Loucy (cell line): Measurements from ENCODE around the gene SORL1-AS1.

Experiments used
- H2AFZ ChIP-seq: fragments of 200-600 bp; sonication (generic); 2 replicates; pipeline ENCODE4 v1.6.0; 2016; ENCODE audit warnings: antibody characterized with exemption, mild to moderate bottlenecking, low read length, moderate library complexity
- H3F3A ChIP-seq: fragments of 200-600 bp; 2 replicates; pipeline ENCODE4 v1.6.0; 2016; ENCODE audit warnings: antibody characterized with exemption, low read depth, mild to moderate bottlenecking
- H3K27me3 ChIP-seq: fragments of 200-600 bp; sonication (generic); 2 replicates; pipeline ENCODE4 v1.6.1; 2014; ENCODE audit warnings: low read length, mild to moderate bottlenecking; ENCODE audit not compliant: insufficient read depth, poor library complexity, severe bottlenecking
- H3K36me3 ChIP-seq: fragments of 200-600 bp; sonication (generic); 2 replicates; pipeline ENCODE4 v1.6.1; 2016; ENCODE audit warnings: low read length; ENCODE audit not compliant: insufficient read depth
- H3K4me1 ChIP-seq: fragments of 200-600 bp; sonication (generic); 2 replicates; pipeline ENCODE4 v1.5.1; 2014; ENCODE audit warnings: low read length, mild to moderate bottlenecking; ENCODE audit not compliant: insufficient read depth, poor library complexity, severe bottlenecking
- H3K4me2 ChIP-seq: fragments of 200-600 bp; sonication (generic); 2 replicates; pipeline ENCODE4 v1.6.0; 2014; ENCODE audit warnings: antibody characterized with exemption, low read length, low read depth, mild to moderate bottlenecking; ENCODE audit not compliant: poor library complexity, severe bottlenecking
- H3K4me3 ChIP-seq: fragments of 200-600 bp; sonication (generic); 2 replicates; pipeline ENCODE4 v1.5.1; 2014; ENCODE audit warnings: low read length, mild to moderate bottlenecking, mixed read lengths; ENCODE audit not compliant: poor library complexity, severe bottlenecking
- H3K79me2 ChIP-seq: fragments of 200-600 bp; sonication (generic); 2 replicates; pipeline ENCODE4 v1.6.1; 2014; ENCODE audit warnings: low read length; ENCODE audit not compliant: insufficient read depth
- H3K9ac ChIP-seq: fragments of 200-600 bp; sonication (generic); 2 replicates; pipeline ENCODE4 v1.6.0; 2014; ENCODE audit warnings: mild to moderate bottlenecking, low read depth, low read length, moderate library complexity; ENCODE audit not compliant: poor library complexity, severe bottlenecking
- H3K9me2 ChIP-seq: fragments of 200-600 bp; sonication (generic); replicated peaks from 2 replicates; pipeline ENCODE4 v1.6.1; 2016; ENCODE audit warnings: low read depth, low read length, mixed read lengths
- H3K9me3 ChIP-seq: fragments of 200-600 bp; sonication (generic); 2 replicates; pipeline ENCODE4 v1.6.1; 2014; ENCODE audit warnings: mild to moderate bottlenecking, antibody characterized with exemption, low read length, low read depth; ENCODE audit not compliant: insufficient read depth
- H4K20me1 ChIP-seq: fragments of 200-600 bp; sonication (generic); 2 replicates; pipeline ENCODE4 v1.6.0; 2014; ENCODE audit warnings: antibody characterized with exemption, low read length, mild to moderate bottlenecking; ENCODE audit not compliant: insufficient read depth, poor library complexity, severe bottlenecking
- CTCF ChIP-seq: fragments of 200-600 bp; sonication (generic); conservative IDR thresholded peaks from 2 replicates; pipeline ENCODE4 v1.5.1; 2014; ENCODE audit warnings: mild to moderate bottlenecking, antibody characterized with exemption, low read length
- EZH2phosphoT487 ChIP-seq: fragments of 200-600 bp; IDR thresholded peaks from 2 replicates; pipeline ENCODE4 v1.6.1; 2018; ENCODE audit warnings: antibody characterized with exemption, mild to moderate bottlenecking, moderate library complexity, borderline replicate concordance

The SORL1-AS1 gene

DNA sequence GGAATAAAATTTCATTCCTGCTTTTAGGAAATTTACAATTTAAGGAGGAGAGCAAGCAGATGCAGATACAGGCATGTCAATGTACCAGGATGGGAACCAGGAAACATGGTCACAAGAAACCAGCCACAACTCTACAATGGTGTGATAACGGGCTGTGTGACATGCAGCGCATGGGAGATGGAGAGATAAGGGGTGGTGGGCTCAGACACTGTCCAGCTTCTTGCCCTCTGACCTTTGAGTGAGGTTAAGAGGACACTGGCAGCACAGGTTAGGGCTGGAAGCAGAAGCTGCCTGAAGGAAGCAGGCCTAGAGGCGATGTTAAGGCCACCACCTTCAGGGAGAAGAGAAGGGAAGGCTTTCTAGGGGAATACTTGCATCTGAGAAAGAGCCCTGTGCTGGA is 2.3 kb upstream of the SORL1-AS1 start:
- no peaks in the 10 kb centered on the region for H3K9me3 ChIP-seq
- H3K79me2 ChIP-seq, result peaks cover 79% of the 10 kb centered on the region
- H3K9ac ChIP-seq, result peak overlapping the region; percentile 76
- H3K27me3 ChIP-seq, result no peaks in the 10 kb centered on the region
- H2AFZ ChIP-seq, result no peak overlapping the region
- no peaks in the 10 kb centered on the region for H3K36me3 ChIP-seq
- peaks cover 25% of the 10 kb centered on the region for H4K20me1 ChIP-seq
- no peaks in the 10 kb centered on the region for H3F3A ChIP-seq
- H3K4me3 ChIP-seq, result peak overlapping the region; percentile 78
- TF ChIP-seq EZH2phosphoT487 (no peak), CTCF (no peak)
- peaks cover 86% of the 10 kb centered on the region for H3K4me1 ChIP-seq
- H3K4me2 ChIP-seq, result peak overlapping the region; percentile 87
- H3K9me2 ChIP-seq, result no peaks in the 10 kb centered on the region

DNA sequence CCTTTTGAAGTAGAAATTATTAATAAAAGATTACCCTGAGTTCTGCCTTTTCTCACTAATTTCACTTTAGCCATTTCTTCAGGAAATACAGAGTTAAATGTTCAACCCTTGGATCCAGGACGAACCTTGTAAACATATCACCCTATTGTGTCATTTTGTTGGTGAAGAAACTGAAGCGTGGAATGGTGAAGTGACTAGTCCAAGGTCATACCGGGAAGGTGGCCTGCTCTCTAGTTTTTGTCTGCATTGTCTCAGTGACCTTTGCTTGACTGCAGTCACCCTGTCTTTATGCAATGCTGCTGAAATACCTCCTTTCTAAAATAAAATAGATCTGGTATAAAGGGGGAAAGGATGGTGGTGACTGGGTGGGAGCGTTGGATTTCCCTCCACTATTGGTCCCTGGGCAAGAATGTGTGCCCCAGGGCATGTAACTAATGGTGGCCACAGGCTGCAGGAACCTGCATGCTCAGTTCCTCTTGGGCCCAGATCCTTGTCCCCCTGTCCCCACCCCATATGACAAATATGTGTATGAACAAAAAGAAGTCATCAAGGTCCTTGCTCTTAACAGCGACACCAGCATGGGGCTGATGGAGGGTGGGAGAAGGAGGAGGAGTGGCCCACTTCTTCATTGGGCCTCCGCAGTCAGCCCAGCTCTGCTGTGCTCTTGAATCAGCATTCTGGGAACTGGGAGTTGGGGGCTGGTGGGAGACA is 977 bp upstream of the SORL1-AS1 start:
- H3K27me3 ChIP-seq, result no peaks in the 10 kb centered on the region
- TF ChIP-seq EZH2phosphoT487, result no peak
- no peak for TF ChIP-seq CTCF
- H3K9ac ChIP-seq, result peak overlapping the region; percentile 76
- no peaks in the 10 kb centered on the region for H3K9me3 ChIP-seq
- peaks cover 13% of the 10 kb centered on the region for H4K20me1 ChIP-seq
- no peaks in the 10 kb centered on the region for H3F3A ChIP-seq
- H3K4me1 ChIP-seq, result peaks cover 82% of the 10 kb centered on the region
- peak overlapping the region; percentile 87 for H3K4me2 ChIP-seq
- peaks cover 66% of the 10 kb centered on the region for H3K79me2 ChIP-seq
- peak overlapping the region; percentile 78 for H3K4me3 ChIP-seq
- H2AFZ ChIP-seq, result no peak overlapping the region
- no peaks in the 10 kb centered on the region for H3K36me3 ChIP-seq
- no peaks in the 10 kb centered on the region for H3K9me2 ChIP-seq

- TF ChIP-seq EZH2phosphoT487 (no peak), CTCF (peak; percentile 56)
- Histone ChIP-seq H3K9ac (peak within 1 kb of the TSS; percentile 76), H3K9me3 (no peaks in the 10 kb centered on the region), H3K27me3 (no peaks in the 10 kb centered on the region), H3F3A (no peaks in the 10 kb centered on the region), H4K20me1 (peaks cover 4% of the 10 kb centered on the region), H3K4me1 (peaks cover 73% of the 10 kb centered on the region), H3K9me2 (no peaks in the 10 kb centered on the region), H3K4me3 (peak within 1 kb of the TSS; percentile 78), H2AFZ (peak within 1 kb of the TSS; percentile 93), H3K79me2 (peaks cover 49% of the 10 kb centered on the region), H3K36me3 (no peaks in the 10 kb centered on the region), H3K4me2 (peak within 1 kb of the TSS; percentile 87)
These were observed 670 bp downstream of the SORL1-AS1 start, which contains the start of gene SORL1 for GRCh38 chr11:121451986-121452608. Gene SORL1, plus strand, starts transcription at chr11:121452314. Its CDS starts 18 bp downstream, at chr11:121452332.
